NCI-H446 (cell line): ENCODE measurements around the gene TMEM106C.

ENCODE experiments used
- DNase-seq, 2 experiments: peaks; one replicate each; lab custom pipeline; 2025; lab: John Stamatoyannopoulos, UW

The TMEM106C gene, protein sequence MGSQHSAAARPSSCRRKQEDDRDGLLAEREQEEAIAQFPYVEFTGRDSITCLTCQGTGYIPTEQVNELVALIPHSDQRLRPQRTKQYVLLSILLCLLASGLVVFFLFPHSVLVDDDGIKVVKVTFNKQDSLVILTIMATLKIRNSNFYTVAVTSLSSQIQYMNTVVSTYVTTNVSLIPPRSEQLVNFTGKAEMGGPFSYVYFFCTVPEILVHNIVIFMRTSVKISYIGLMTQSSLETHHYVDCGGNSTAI

DNA sequence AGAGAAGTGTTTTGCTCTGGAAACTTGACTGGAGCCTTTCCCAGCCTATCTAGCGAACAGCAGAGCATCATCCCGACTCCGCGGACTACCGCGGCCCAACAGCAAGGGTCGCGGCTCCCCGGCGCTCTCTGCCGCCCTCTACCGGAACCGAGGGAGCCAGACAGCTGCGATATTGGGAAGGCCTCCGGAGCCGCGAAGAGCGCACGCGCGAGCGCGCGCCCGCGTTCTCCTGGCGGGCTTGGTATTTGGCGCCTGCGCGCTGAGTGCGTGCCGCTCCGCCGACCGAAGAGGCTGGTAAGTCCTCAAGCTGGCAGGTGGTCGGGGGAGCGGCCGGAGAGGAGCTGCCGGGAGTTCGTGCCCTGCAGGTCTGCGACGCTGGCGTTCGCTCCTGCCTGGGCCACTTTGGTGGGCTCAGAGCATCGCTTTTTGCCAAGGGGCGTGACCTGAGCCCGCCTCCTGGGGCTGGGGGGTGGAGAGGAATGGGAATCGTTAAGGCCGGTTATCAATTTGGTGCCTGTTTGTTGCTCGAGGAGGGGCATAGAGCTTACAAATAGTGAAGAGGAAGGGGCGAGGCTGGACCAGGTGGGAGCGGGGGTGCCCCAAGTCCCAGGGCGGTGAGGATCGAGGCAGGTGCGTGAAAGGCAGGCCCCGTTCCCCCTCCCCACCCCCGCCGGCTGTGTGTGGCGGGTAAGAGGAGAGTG is at the start of gene TMEM106C:
Gene TMEM106C (plus strand): TSS at position 257 of the 701 bp plus-strand sequence. CDS start 641 bp downstream, outside the sequence.
- DNase-seq, result peak; percentile 82 to 95

DNA sequence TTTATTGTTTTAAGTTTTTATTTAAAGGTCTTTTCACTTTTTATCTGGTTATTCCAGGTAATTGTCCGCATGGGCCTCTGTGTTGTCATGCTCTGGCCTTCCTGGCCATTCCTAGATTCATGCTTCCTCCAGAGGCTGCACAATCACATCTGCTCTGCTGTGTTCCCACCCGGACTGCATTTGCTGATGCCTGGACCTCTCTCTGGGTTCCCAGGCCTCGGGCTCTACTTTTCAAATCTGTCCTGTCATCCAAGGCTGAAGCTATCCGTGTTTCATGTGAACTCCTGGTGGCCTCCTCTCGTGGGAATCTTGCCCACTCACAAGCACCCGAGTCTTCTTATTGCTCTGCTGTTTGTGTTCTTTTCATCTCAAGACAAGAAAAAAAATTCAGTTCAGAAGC is 42.5 kb upstream of the TMEM106C start:
- no peak for DNase-seq

DNA sequence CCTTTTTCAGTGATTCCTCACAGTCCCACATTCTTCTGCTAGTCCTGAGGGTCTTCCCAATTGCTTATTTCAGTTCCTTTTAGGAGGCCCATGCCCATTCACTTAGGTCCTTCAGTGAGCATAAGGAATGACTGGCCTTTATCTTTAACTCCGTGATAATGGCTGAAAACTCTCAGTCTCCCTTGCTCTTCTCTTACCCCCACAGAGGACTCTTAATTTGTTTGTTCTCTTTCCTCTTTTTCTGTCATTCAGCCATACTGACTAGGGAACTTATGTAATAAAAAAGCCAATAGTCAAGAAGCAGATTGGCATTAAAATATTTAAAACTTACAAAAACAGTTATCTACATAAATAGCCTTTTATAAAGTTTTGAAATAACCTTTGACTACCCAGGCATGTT is 41.5 kb upstream of the TMEM106C start:
- DNase-seq, result no peak

DNA sequence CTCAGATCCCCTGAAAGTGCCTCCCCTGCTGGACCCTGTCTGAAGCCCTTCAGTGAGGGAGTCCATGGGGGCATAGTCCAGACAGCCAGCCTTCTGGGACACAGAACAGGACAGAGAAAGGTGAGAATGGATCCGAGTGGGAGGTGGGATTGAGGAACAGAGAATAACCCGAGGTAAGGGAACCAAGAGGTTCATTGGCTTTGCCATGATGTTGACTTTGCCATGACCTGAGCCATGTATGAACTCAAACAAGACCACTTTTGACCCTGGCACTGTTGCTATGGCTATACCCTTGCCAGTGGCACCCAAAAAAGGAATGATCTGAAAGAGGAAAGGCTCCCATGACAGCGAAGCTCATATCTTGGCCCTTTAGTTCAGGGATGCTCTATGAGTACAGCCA is 36.0 kb upstream of the TMEM106C start:
- no peak for DNase-seq

DNA sequence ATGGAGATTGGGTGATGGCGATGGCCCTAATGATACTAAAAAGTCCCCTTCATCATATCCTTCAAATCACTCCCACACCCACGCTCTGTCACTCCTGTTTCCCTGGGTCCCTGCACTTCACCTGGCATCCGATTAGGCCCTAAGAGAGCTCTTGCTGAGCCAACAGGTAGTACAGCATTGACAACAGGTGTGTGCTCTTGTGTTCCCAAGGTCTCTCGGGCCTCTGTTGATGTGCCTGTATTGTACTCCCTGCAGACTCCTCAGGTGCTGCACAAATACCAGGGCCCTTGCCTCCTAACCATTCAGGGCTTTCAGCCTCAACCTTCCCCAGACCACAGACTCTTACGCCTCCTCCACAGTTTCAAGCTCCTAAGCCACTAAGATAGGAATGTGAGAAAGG is 32.8 kb upstream of the TMEM106C start:
- DNase-seq, result no peak

DNA sequence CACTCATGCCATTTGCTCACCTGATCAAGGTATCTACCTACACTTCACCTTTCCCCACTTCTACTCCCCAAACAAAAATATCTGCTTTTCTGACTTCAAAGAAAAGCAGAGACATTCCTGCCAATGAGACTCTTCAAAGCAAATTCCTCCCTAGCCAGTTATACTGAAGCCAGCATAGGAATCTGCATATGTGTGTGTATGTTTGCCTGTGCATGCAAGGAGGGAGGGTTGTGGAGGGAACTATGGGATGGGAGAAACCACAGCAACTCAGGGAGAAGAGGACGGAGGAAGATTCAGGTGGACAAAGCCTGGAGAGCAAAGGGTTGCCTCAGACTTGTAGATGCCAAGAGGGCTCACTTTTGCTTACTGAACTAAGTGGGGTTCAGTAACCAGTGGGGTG is 32.2 kb upstream of the TMEM106C start:
- no peak for DNase-seq

DNA sequence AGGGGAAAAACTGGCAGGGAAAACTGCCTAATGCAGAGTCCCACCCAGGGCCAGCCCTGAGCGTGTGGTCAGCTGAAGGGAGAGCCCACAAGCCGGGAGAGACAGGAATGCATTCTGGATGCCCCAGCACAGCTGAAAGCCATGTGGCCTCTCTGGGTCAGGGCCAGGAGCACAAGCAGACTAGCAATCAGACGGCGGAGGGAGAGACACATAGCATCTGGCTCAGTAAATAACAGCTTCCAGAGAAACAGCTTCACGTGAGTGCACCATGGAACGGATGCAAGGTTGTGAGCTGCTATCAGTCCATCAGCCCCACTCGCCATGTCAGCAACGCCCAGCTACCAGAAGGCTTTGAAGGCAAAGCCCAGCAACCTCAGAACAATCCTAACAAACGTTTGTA is 28.2 kb upstream of the TMEM106C start:
- peak in 1 of 2 experiments; percentile 10 for DNase-seq

DNA sequence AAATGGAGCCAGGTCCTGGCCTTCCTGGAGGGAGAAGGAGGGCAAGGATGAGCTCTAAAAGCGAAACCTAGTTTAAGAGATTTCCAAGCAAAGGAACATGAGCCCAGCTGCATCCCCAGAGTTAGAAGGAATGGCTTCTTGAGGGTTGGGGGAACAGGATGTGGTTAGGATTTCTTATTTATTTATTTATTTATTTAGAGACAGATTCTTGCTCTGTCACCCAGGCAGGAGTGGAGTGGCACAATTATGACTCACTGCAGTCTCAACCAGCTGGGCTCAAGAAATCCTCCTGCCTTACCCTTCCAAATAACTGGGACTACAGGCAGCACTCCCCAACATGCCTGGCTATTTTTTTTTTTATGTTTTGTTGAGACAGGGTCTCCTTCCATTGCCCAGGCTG is 25.3 kb upstream of the TMEM106C start:
- no peak for DNase-seq

DNA sequence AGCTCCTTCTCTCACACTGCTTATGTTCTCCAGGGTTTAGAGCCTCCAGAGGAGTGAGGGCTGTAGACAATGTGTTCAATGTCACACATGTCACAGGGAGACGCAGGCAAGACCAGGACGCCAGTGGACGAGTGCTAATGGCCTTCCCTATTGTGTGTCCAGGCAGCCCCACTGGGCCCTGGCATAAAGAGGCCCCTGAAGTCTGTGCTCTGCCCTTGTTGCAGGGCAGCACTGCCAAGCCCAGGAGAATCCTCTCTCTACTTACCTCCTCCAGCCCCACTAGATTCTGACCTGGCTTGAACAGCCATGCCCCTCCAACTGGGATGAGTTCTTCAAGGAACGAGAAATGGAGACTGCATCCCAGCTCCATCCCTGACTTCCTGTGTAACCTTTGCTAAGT is 24.8 kb upstream of the TMEM106C start:
- no peak for DNase-seq

DNA sequence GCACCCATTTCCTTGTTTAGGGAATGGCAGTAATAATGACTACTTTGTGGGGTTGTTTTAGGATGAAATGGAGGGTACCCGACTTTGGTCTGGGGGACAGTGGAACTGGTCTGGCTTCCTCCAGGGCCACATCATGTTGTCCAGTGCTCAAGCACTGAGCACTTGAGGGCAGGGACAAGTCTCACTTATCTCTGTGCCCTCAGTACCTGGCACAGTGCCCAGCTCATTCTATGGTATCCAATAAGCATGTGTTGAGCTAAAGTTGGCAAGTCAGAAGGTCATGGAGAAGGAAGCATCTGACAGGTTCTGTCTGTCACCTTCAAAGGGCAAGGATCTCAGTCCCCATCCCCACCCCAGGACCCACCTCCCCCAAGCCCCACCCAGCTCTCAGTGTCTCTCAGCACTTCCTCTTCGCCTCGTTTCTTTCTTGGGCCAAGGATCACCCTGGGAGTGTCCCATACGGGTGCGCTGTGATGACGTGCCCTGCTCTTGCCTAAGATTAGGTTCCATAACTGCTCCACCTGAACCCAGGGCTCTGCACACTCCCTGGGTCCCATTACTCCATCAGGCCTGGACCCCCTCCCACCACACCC is 24.3 kb upstream of the TMEM106C start:
- DNase-seq, result no peak

DNA sequence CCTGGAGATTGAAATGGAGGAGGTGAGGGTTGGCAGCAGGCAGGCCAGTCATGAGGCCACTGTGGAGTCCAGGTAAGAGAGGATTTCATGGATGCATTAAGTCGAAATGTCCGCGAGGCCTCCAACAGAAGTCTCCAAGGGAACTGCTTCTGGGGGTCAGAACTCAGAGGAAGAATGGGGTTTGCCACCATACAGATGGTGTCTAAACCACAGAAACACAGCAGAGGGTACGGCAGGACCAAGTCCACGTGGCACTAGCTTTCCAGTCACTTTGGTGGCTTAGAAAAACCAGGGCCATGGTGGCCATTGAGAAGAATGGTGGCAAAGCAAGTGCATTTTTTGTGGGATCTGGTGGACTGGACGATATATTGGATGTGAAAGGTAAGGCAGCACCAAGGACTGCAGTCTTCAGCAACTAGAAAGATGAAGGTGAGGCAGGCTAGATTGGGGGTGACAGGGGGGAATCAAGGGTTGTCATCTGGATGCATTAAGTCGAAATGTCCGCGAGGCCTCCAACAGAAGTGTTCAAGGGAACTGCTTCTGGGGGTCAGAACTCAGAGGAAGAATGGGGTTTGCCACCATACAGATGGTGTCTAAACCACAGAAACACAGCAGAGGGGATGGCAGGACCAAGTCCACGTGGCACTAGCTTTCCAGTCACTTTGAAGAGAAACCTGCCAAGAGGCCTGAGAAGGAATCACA is 22.5 kb upstream of the TMEM106C start:
- no peak for DNase-seq

DNA sequence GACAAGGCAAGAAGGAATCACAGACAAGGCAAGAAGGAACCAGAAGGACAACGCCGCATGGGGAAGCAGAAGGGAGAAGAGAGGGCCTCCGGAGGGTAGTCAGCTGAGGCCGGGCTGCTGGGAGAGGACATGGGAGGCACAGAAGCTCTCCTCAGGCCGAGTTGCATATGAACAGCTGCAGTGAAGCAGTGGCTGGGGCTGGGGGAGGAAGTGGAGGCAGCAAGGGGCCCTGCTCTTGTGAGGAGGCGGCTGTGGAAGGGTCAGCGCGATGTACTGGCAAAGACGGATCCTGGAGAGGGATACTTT is 22.0 kb upstream of the TMEM106C start:
- DNase-seq, result no peak

DNA sequence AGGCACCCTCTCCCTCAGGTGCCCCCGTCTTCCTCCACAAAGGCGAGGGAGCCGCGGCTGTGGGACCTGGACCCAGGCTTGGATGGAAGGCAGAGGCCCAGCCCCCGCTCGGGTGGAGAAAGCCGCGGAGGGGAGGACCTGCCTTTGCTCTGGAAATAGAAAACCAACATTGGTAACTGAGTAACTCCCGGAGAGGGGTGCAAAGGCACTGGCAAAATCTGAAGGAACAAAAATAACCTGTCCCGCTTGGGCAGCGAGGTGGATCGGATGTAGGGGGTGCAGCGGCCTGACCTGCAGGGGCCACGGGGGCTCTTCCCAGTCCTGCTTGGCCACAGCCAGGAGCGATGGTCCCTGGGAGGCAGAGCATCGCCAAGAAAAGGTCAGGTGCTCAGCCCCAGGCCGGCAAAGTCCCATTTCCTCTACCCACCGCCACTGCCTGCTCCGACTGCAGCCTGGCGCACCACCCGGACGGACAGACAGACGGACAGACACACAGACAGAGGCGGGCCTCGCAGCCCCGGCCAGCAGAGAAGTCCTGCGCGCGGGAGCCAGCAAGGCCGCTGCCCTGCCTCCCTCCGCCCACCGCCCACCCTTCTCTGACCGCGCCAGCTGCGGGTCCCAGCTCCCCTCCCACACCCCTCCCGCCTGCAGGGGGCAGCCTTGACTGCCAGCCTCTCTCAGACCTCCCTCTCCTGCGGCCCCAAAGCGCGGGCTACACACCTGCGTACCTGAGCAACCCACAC is 21.4 kb upstream of the TMEM106C start:
- DNase-seq, result no peak

DNA sequence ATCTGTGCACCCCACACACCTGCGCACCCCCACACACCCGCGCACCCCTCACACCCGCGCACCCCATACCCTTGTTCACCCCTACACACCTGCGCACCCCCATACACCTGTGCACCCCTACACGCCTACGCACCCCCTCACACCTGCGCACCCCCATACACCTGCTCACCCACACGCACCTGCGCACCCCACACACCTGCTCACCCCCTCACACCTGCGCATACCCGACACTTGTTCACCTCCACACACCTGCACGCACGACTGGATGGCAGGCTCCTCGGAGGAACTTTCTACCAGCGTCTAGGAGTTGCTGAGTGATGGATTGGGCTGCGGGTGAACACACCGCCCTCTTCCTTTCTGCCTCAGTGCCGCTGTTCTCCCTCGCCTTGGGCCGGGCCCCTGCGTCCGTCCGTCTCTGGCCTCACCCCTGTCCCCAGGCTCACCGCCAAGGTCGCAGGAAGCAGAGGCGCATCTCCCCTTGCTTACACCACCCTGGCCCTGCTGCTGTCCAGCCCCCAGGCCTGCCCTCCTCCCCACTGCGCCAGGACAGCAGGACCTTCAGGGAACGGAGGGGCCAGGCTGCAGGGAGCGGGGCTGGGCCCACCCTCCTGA is 20.7 kb upstream of the TMEM106C start:
- no peak for DNase-seq

DNA sequence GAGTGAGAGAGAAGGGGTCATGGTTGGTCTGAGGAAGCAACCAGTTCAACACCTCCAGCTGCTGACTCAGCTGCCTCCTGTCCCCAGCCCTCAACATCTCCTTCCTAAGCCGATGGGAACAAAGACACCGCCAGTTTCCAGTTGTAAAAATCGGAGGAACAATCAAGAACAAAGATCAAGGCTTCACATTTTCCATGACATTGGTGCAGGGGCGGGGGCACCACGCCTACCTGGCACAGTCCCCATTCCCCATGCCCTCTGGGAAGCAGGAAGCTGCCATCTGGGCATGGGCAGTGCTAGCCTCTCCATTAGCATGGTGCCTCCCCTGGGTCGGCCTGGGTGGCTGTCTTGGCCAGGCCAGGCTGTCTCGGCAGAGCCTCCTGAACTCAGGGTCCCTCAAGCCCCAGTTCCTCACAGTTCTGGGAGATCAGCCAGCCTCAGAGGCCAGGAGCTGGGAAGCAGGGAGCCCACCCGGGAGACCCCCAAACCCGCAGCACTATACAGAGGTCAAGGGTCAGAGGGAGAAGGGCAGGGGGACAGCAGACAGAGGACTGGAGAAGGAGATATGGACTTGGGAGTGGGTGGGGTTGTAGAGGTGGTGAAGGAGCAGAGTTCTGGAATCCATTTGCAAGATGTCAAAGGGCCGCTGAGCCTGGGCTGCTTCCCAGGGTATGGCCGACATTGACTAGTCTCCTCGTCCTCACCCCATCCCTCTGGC is 19.6 kb upstream of the TMEM106C start:
- DNase-seq, result no peak

DNA sequence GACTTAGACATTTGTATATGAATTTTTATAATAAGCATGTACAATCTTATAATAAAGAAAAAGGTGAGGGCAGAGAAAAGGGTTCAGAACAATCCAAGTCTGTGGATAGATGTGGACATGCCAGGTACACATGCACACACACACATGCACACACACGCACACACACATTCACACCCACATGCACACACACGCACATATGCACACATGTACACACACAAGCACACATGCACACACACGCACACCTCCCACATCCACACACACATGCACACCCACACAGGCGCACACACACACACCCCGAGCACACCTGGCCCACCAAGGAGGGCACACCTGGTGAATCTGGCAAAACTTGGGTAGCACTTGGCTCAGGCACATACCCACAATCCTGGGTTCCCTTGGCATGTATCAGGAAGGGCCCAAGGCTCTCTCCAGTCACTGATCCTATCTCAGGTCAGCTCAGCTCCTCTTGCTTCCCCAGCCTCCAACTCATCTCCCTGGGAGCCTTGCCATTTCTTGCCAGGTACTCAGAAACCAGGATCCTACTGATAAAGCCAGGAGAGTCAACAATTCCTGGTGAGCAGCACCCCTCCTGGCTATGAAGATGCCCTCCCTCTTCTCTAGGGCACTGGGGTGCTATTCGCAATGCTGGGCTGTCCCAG is 18.6 kb upstream of the TMEM106C start:
- no peak for DNase-seq

DNA sequence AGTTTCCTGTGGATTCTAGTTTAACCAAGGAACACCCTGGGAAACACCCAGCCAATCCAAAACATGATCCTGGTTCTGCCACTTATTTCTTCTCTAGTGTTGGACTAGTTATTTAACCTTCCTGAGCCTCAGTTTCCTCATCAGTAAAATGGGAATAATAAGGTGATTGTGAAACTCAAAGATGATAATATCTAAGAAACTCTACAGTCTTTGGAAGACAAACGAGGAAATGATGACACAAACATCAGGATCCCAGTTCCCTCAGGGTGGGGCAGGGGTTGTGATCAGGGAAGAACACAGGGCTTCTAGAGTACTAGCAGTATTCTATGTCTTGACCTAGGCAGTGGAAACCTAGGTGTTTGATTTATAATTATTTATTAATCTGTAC is 18.1 kb upstream of the TMEM106C start:
- no peak for DNase-seq

DNA sequence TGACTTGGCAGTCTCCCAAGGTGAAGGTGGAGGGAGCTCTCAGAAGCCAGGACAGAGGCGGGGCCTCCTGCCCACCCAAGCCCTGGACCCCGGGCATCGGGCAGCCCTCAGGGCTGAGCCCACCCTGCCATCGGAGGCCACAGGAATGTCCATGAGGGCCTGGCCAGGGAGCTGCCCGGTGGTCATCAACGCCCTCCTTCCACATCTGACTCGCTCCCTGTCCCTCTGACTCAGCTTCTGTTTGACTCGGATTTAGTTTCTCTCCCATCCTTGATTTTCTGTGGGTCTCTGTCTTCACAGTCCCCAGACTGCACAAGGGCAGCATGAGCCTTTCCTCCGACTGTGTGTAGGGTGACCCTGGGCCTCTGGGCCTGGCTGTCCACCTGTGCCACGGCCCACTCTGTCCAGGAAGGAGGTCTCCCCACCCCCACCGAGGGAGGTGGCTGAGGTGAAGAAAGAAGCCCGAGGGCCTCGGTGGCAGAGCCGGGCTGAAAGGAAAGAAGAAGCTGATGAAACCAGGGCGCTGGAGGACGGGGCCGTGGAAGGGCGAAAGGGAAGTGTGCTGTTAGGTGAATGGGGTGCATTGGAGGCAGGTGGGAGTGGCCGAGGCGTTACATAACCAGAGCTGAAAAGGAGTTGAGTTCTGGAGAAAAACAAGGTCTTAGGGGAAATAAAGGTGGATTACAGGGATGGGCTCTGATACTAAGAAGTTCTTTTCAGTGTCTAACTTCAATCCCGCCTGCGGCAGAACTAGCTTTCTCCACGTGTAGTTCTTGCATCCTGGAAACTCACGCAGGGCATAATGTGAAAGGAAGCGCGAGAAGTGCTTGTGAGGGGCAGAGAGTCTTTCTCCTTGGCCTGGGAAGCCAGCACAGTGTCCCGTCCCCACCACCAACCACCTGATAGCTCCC is 16.7 kb upstream of the TMEM106C start:
- no peak for DNase-seq

DNA sequence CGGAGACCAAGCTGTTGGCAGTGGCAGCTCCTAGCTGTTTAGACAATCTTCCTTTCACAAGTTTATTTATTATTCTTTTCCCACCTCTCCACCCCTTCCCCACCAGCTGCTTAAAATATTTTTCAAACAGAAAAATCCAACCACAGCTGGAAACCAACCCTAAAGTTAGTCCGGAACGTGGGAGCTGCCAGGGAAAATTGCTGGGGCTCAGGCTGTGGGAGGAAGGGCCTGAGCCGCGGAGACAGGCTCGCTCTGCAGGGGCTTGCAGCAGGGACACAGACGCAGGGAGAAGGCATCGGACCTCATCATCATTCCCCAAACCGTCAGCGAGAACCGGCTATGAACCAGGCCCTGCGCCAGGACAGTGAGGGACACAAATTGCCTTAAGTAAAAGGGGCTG is 16.1 kb upstream of the TMEM106C start:
- no peak for DNase-seq
